ENCODE results near the gene KRT74. TPM values are rescaled to one million over a fixed set of nuclear protein-coding genes. Genes with fewer than 3 reads are reported as not detected.
"Not testable (repeated sequence)": the region's sequence is repeated elsewhere in the genome, so short reads cannot be mapped to it uniquely, and the experiment has no call there.

Gene KRT74
- total RNA-seq, 1 donor from 2014 or later = not detected

- DNase-seq (ENCODE audit: low read depth) = no peak
Observed at GRCh38 chr12:52602552-52602951, 28.9 kb upstream of the KRT74 start.

GRCh38 chr12:52601671-52602070, 28.0 kb upstream of the KRT74 start:
- DNase-seq (ENCODE audit: low read depth) = no peak

- no peak for DNase-seq (ENCODE audit: low read depth)
Observed at GRCh38 chr12:52600941-52601481, 27.4 kb upstream of the KRT74 start, which contains the start of gene KRT72. TSS of gene KRT72 (minus strand) at chr12:52601463. CDS start at chr12:52601452, 11 bp downstream.

- DNase-seq (ENCODE audit: low read depth) = no peak
Observed at GRCh38 chr12:52600475-52600874, 26.8 kb upstream of the KRT74 start.

- no peak for DNase-seq (ENCODE audit: low read depth)
Observed at GRCh38 chr12:52600071-52600470, 26.4 kb upstream of the KRT74 start.

- DNase-seq (ENCODE audit: low read depth) = no peak
Observed at GRCh38 chr12:52598966-52599365, 25.3 kb upstream of the KRT74 start.

GRCh38 chr12:52594237-52594636, 20.6 kb upstream of the KRT74 start:
- DNase-seq (ENCODE audit: low read depth) = not testable (repeated sequence)

GRCh38 chr12:52591521-52591920, 17.9 kb upstream of the KRT74 start:
- no peak for DNase-seq (ENCODE audit: low read depth)

GRCh38 chr12:52590021-52590420, 16.4 kb upstream of the KRT74 start:
- no peak for DNase-seq (ENCODE audit: low read depth)

- no peak for DNase-seq (ENCODE audit: low read depth)
Observed at GRCh38 chr12:52587563-52587962, 13.9 kb upstream of the KRT74 start.

GRCh38 chr12:52585946-52586345, 12.3 kb upstream of the KRT74 start:
- no peak for DNase-seq (ENCODE audit: low read depth)

GRCh38 chr12:52585066-52585465, 11.4 kb upstream of the KRT74 start:
- no peak for DNase-seq (ENCODE audit: low read depth)

- DNase-seq (ENCODE audit: low read depth) = no peak
Observed at GRCh38 chr12:52584156-52584682, 10.6 kb upstream of the KRT74 start.

GRCh38 chr12:52582971-52583456, 9.4 kb upstream of the KRT74 start:
- DNase-seq (ENCODE audit: low read depth) = peak; percentile 41

- DNase-seq (ENCODE audit: low read depth) = no peak
Observed at GRCh38 chr12:52582486-52582885, 8.8 kb upstream of the KRT74 start.

GRCh38 chr12:52581481-52581880, 7.8 kb upstream of the KRT74 start:
- peak; percentile 60 for DNase-seq (ENCODE audit: low read depth)

GRCh38 chr12:52581066-52581465, 7.4 kb upstream of the KRT74 start:
- no peak for DNase-seq (ENCODE audit: low read depth)

- DNase-seq (ENCODE audit: low read depth) = no peak
Observed at GRCh38 chr12:52580496-52580895, 6.9 kb upstream of the KRT74 start.

- DNase-seq (ENCODE audit: low read depth) = peak; percentile 28
Observed at GRCh38 chr12:52579468-52580465, 6.1 kb upstream of the KRT74 start.

GRCh38 chr12:52578469-52578868, 4.8 kb upstream of the KRT74 start:
- DNase-seq (ENCODE audit: low read depth) = no peak

- no peak for DNase-seq (ENCODE audit: low read depth)
Observed at GRCh38 chr12:52577316-52577715, 3.7 kb upstream of the KRT74 start.

- no peak for DNase-seq (ENCODE audit: low read depth)
Observed at GRCh38 chr12:52575948-52576347, 2.3 kb upstream of the KRT74 start.

- no peak for DNase-seq (ENCODE audit: low read depth)
Observed at GRCh38 chr12:52575256-52575655, 1.6 kb upstream of the KRT74 start.

Measured in renal cortical epithelial cell (primary cell).